DMS153 treated with DMSO at 0.1 percent for 48 hours (cell line): ENCODE measurements around the gene YBEY.

Experiments used
- DNase-seq: peaks from one replicate; lab custom pipeline; 2025; ENCODE audit not compliant: unreplicated experiment; lab: John Stamatoyannopoulos, UW

The YBEY gene

GRCh38 chr21:46325073-46325912 lies 39.2 kb downstream of the YBEY start:
- no peak for DNase-seq

DNA sequence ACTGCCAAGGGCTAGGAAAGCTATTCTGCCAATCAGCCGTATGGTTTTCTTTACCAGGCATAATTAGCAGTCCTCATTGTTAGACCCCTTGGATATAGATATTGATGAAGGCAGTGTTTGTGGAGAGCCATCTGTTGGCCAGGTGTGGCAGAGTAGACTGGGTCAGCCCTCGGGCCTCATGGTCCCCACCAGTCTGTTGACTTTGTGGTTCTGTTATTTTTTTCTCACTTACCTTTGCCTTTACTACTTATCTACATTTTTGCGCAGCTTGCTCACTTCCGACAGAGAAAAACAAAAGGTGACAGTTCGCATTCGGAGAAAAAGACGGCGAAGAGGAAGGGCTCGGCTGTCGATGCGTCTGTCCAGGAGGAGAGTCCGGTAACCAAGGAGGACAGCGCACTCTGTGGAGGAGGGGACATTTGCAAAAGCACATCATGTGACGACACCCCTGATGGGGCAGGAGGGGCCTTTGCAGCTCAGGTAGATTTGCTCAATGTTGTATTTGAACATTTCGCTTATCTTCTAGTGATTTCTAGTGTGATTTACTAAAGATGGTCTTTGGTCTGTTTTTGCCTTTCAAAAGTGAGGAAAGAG lies 40.1 kb downstream of the YBEY start:
- no peak for DNase-seq

DNA sequence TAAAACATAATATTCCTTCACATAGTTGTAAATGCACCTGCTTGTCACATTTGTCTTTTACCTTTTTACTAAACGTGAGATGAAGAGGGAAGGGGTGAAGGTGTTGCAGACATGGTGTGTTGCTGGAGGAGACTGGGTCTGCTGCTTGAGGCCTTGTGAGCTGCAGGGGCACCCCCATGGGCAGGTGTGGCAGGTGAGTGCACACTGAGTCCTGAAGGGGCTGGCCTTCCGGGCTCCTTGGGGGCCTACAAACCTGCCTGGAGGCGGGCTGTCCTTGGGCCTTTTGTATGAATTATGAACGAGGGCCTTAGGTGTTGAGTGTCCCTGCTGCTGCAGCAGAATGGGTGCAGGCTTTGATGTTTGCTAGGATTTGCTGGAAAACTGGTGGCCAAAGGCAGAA lies 41.6 kb downstream of the YBEY start:
- DNase-seq: no peak

- DNase-seq: no peak
Measured at GRCh38 chr21:46328151-46328550, 42.0 kb downstream of the YBEY start.

- no peak for DNase-seq
Measured at GRCh38 chr21:46329796-46330195, 43.7 kb downstream of the YBEY start.

GRCh38 chr21:46334351-46335140 lies 48.4 kb downstream of the YBEY start:
- DNase-seq: no peak

DNA sequence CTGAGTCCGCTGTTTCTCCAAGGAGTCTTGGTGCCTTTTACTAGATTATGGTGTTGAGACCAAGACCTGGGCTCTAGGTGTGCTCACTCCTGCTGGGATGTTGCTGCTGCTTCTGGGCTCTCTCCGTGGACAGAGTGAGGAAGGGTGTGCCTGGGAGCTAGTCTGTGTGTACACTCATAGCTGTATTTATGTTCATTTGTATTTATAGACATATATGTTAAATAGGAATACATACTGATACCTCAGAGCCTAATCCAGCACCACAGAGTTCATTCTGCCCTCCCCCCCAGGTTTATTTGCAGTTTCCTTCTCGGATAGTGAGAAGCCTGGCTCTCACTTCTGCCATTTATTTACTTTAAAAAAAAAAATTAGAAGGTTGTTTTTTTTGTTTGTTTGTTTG lies 50.5 kb downstream of the YBEY start:
- DNase-seq: no peak

DNA sequence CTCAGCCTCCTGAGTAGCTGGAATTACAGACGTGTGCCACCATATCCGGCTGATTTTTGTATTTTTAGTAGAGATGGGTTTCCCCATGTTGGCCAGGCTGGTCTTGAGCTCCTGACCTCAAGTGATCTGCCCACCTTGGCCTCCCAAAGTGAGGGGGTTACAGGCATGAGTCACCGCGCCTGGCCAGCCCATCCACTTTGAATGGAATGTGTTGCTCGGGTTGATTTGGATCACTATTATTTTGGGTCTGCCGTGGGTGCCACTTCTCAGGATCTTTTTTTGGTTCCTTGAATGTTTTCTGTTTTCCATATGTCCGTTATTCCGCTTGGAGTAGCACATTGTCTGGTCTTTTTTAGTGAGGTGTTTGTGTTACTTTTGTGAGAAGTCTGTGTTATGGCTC lies 54.9 kb downstream of the YBEY start:
- DNase-seq: no peak

- DNase-seq: no peak
Measured at GRCh38 chr21:46344219-46344915, 58.2 kb downstream of the YBEY start.

DNA sequence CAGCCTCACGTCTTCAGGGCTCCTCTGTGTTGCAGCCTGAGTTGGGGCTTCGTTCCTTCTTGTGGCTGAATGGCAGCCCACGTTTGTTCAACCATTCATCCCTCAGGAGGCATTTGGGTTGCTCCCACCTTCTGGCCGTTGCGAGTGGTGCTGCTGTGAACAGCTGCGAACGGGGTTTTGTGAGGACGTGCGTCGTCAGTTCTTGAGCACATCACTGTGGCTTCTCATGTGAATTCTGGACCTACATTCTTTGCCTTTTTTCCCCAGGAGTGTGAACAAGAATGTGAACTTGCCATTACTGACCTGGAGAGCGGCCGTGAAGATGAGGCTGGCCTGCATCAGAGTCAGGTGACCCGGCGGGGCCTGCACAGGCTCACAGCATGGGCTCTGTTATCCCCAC lies 59.7 kb downstream of the YBEY start:
- DNase-seq: no peak

DNA sequence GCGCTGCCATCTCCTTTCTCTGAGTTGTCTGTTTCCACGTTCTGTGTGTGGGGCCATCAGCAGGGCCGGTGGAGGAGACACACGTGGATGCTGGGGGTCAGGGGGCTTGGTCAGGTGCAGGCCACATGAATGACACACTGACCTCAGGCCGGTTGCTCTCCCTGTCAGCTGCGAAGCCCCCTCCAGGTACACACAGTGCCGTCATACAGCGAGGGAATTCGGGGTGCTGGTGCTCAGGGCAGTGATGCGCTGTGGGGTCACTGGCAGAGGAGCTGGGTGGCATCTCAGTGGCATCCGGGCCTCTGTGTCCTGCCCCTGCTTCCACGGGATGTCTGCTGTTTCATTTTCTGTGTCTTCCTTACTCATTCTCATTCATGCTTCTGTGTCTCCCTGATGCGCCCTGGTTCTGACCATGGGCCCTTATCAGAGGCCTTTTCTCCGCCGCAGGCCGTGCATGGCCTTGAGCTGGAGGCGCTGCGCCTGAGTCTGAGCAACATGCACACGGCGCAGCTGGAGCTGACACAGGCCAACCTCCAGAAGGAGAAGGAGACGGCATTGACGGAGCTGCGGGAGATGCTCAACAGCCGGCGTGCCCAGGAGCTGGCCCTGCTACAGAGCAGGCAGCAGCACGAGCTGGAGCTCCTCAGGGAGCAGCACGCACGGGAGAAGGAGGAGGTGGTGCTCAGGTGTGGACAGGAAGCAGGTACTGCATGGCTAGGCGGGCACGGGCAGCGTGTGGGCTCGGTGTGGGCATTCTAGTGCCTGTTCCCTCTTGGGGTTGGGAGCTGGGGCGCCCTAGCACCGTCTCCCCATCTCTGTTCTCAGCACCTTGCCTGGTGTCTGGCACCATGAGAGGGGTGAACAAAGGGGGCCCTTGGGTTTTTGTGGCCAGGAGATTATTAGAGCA lies 60.4 kb downstream of the YBEY start:
- no peak for DNase-seq

DNA sequence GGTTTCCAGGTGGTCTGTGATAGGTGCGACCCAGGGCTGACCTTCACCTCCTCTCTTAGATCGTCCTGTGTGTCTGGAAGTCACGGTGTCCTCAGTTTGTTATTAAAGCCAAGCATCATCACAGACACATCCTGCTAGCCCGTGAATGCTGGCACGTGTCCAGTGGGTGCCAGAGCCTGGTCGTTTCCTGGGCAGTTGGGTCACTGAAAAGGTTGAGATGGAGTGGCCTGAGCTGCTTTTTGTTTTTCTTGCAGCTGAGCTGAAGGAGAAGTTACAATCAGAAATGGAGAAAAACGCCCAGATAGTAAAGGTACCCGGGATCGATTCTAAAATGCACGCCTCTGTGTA lies 61.0 kb downstream of the YBEY start:
- DNase-seq: no peak
